Heart right ventricle (tissue), 16 donors: ENCODE results near the gene DDB1. TPM values are rescaled to one million over a fixed set of nuclear protein-coding genes. Genes with fewer than 3 reads are reported as not detected.

Experiments used
- ATAC-seq, 8 donors: fragments of 200-7000 bp; cut with Tn5 transposase; one replicate each; pipeline ENCODE4 v1.9.1; 2020; ENCODE audit warnings: mild to moderate bottlenecking in 8 of 8, moderate library complexity in 8 of 8, moderate number of reproducible peaks in 1 of 8
- DNase-seq, 2 donors: peaks; one replicate each; pipeline ENCODE4 v3.0.0-alpha.2; 2020
- H3K27ac ChIP-seq, 10 donors: fragments of 200-600 bp; sonication (generic) in 2 of 10; one replicate each; pipeline versions ENCODE4 v1.5.0 to v1.8.0; 2020 to 2022; ENCODE audit warnings: mild to moderate bottlenecking in 3 of 10
- H3K27me3 ChIP-seq, 7 donors: fragments of 200-600 bp; one replicate each; pipeline ENCODE4 v1.8.0; 2021 to 2022; ENCODE audit warnings: mild to moderate bottlenecking in 2 of 7
- H3K36me3 ChIP-seq, 9 donors: fragments of 200-600 bp; sonication (generic) in 1 of 9; one replicate each; pipeline versions ENCODE4 v1.5.0 to v1.8.0; 2020 to 2022; ENCODE audit warnings: mild to moderate bottlenecking in 2 of 9
- H3K4me1 ChIP-seq, 9 donors: fragments of 200-600 bp; sonication (generic) in 1 of 9; one replicate each; pipeline versions ENCODE4 v1.5.0 to v1.8.0; 2020 to 2022; ENCODE audit warnings: mild to moderate bottlenecking in 4 of 9
- H3K4me3 ChIP-seq, 10 donors: fragments of 200-600 bp; sonication (generic) in 2 of 10; one replicate each; pipeline versions ENCODE4 v1.5.0 to v1.8.0; 2020 to 2022; ENCODE audit warnings: mild to moderate bottlenecking in 7 of 10, moderate library complexity in 2 of 10
- H3K9me3 ChIP-seq, 11 donors: fragments of 200-600 bp in 10 of 11; sonication (generic) in 2 of 11; one replicate each; pipeline versions ENCODE4 v1.5.0 to v1.8.0; 2013 to 2022; ENCODE audit warnings: mild to moderate bottlenecking in 2 of 11, control low read depth in 1 of 11, moderate library complexity in 1 of 11
- WGBS, 2 donors: extraction: QIAGEN DNeasy Blood & Tissue Kit; methylation state at CpG; one replicate each; pipeline ENCODE4 v1.1.7; 2013; ENCODE audit warnings: inconsistent platforms in 1 of 2; 5-methylcytosine and 5-hydroxymethylcytosine counted together
- intact Hi-C, 10 donors: fragments of 100-400 bp; cut with DNase I; formaldehyde crosslinking; loops; one replicate each; pipeline versions ENCODE4 v1.11.1 to v1.14.2; 2022
- long read RNA-seq, 3 donors: library from polyadenylated mRNA; unstranded; transcript quantifications; one replicate each; pipeline ENCODE4 v2.0.0, GENCODE V29; 2020 to 2021
- polyA plus RNA-seq, 2 donors: library from polyadenylated mRNA; stranded (reverse); fragments of 200-250 nt; gene quantifications; one replicate each; pipeline ENCODE4 v1.2.3, GENCODE V29; 2013
- total RNA-seq, 10 donors: library from RNA; stranded (reverse); fragmentation: NEBNext Ultra II Directional in 3 of 10; extraction: Animal tissue kit (Norgen Biotek cat#: 25700) in 3 of 10; gene quantifications; one replicate each; pipeline versions ENCODE4 v1.2.1 to v1.2.4, GENCODE V29; 2021 to 2023
- TF ChIP-seq, protein P1 (sequence below), 9 donors: fragments of 200-600 bp; sonication (generic) in 2 of 9; IDR thresholded peaks; one replicate each; pipeline versions ENCODE4 v1.5.0 to v1.8.0; 2021 to 2022; ENCODE audit warnings: antibody characterized with exemption in 9 of 9, mild to moderate bottlenecking in 5 of 9, moderate library complexity in 1 of 9
- donor health status: Arrhythmogenic right ventricular cardiomyopathy.
- donor health status: ischemic (EF 13 %, LVEDD 7.1; RV severe dilation, severe dysfunction).
- donor health status: healthy with polysubstance abuse.
- donor health status: DM: no; HTN: yes; CAD: no.
- donor health status: DM: no; HTN: no; CAD: no.
- donor health status: ischemic (EF 25% LVEDD 6.9; RV normal size, moderate dysfunction).
- donor health status: ischemic (EF 25% LVEDD 5.7; RV mildly dilated, moderate dysfunction).
- donor health status: healthy.
- donor health status: DM: yes; HTN: yes; CAD: no.
- donor health status: Ischemic cardiomyopathy.
- donor health status: ischemic (EF 35%, LVEDD 5.7; RV mildly dilated, moderate dysfunction).
- donor health status: nonischemic (EF 11% LVEDD 7.7; RV severe dilation, severe dysfunction).
- donor health status: DM: yes; HTN: yes; CAD: no.
- donor health status: PGD.
- donor health status: ischemic (EF 29% LVEDD 5.4; RV normal size, mild dysfunction).
- donor health status: nonischemic (EF 23%, LVEDD 6.1; RV moderate dilation, normal function).

Gene DDB1
- total RNA-seq, result 100 to 1,000 TPM; 101 to 147 (median 129) TPM
- polyA plus RNA-seq, result 100 to 1,000 TPM in 1 of 2 donors, 10 to 100 TPM in 1; 59.0 to 147 TPM
- long read RNA-seq, donor 1, full-length matches to known transcripts, result 169 of 238 reads
- long read RNA-seq, donor 1, partial matches to known transcripts, result 55 of 238 reads
- long read RNA-seq, donor 1, other reads (novel, unspliced or antisense), result 14 of 238 reads
- long read RNA-seq, donor 2, full-length matches to known transcripts, result 192 of 266 reads
- long read RNA-seq, donor 2, partial matches to known transcripts, result 54 of 266 reads
- long read RNA-seq, donor 2, other reads (novel, unspliced or antisense), result 20 of 266 reads
- long read RNA-seq, donor 3, full-length matches to known transcripts, result 278 of 438 reads
- long read RNA-seq, donor 3, partial matches to known transcripts, result 139 of 438 reads
- long read RNA-seq, donor 3, other reads (novel, unspliced or antisense), result 21 of 438 reads

DNA sequence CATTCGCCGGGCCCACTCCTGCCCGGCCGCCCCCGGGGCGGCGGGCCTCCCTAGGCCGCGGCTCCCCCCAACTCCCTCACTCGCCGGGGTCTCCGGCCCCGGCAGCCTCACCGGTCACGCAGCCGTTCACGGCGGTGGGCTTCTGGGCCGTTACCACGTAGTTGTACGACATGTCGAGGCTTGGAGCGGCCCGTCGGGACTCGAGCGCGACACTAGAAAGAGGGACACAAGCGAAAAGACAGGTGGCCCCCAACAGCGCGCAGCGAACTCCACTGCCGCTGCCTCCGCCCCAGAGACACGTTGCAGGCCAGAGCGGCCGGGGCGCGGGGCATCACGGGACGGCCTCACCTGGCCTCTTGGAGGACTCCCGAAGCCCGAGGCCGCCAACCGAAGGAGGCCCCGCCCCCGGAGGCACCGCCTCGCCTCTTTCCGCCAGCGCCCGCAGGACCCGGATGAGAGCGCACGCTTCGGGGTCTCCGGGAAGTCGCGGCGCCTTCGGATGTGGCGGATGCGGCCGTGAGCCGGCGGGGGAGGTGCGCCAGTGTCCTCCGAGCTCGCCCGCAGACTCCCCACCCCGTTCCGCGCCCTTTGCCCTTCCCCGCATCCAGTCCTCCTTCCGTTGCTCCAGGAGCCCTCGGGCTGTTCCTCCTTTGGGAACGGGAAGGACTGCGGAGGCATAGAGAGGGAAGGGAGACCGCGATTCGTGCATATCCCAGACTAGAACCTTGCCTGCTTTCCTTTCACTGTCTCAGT is at the start of gene DDB1, which contains the start of gene TKFC:
TSS of gene DDB1 (minus strand) at position 309 of the 753 bp plus-strand sequence. CDS start at position 172, 137 bp downstream.
TSS of gene TKFC (plus strand) at position 432 of the 753 bp plus-strand sequence. CDS start 1,501 bp downstream, outside the sequence.
- H3K4me3 ChIP-seq, result peak within 1 kb of the TSS; percentile 79 to 99 (median 95)
- ATAC-seq (peak; percentile 95 to 98 (median 97)), DNase-seq (peak; percentile 95 to 97)
- intact Hi-C loops, result loop anchor here in 7 of 10 donors (1.0 to 10.0 kb wide), 7 partner anchors 28 to 102 kb away; partner anchors contain the start of genes CYB561A3 (in 1 of the 7), SDHAF2 (in 1 of the 7), TMEM138 (in 1 of the 7) and TMEM216 (in 1 of the 7)
- peaks cover 0 to 34% (median 10%) of the 10 kb centered on the region in 9 donors for H3K36me3 ChIP-seq
- H3K4me1 ChIP-seq, result peaks cover 11 to 61% (median 44%) of the 10 kb centered on the region in 9 donors
- TF ChIP-seq, protein P1, sequence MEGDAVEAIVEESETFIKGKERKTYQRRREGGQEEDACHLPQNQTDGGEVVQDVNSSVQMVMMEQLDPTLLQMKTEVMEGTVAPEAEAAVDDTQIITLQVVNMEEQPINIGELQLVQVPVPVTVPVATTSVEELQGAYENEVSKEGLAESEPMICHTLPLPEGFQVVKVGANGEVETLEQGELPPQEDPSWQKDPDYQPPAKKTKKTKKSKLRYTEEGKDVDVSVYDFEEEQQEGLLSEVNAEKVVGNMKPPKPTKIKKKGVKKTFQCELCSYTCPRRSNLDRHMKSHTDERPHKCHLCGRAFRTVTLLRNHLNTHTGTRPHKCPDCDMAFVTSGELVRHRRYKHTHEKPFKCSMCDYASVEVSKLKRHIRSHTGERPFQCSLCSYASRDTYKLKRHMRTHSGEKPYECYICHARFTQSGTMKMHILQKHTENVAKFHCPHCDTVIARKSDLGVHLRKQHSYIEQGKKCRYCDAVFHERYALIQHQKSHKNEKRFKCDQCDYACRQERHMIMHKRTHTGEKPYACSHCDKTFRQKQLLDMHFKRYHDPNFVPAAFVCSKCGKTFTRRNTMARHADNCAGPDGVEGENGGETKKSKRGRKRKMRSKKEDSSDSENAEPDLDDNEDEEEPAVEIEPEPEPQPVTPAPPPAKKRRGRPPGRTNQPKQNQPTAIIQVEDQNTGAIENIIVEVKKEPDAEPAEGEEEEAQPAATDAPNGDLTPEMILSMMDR (IDR thresholded peaks at IDR 0.05), result peak in 2 of 9 donors; percentile 4 to 7
- no peaks in the 10 kb centered on the region for H3K27me3 ChIP-seq
- peak within 1 kb of the TSS; percentile 81 to 96 (median 92) for H3K27ac ChIP-seq
- H3K9me3 ChIP-seq, result no peaks in the 10 kb centered on the region
- WGBS, 2 donors, result 0% methylated on average over 81 of the region's 81 CpGs

GRCh38 chr11:61380884-61381283 is 48.0 kb upstream of the DDB1 start:
- ATAC-seq (no peak), DNase-seq (no peak)
- H3K9me3 ChIP-seq, result no peaks in the 10 kb centered on the region
- H3K4me3 ChIP-seq, result no peak overlapping the region
- TF ChIP-seq, protein P1 (IDR thresholded peaks at IDR 0.05), result no peak
- WGBS, 2 donors, result 94 to 97% methylated on average over 9 of the region's 9 CpGs
- intact Hi-C loops, result loop anchor here in 2 of 10 donors (10.0 kb wide), 1 partner anchor 126 kb away; no protein-coding TSS in a partner anchor
- peaks cover 0 to 20% (median 3%) of the 10 kb centered on the region in 9 donors for H3K4me1 ChIP-seq
- no peak overlapping the region for H3K27ac ChIP-seq
- H3K27me3 ChIP-seq, result no peaks in the 10 kb centered on the region
- H3K36me3 ChIP-seq, result peaks cover 0 to 17% (median 0%) of the 10 kb centered on the region in 9 donors

DNA sequence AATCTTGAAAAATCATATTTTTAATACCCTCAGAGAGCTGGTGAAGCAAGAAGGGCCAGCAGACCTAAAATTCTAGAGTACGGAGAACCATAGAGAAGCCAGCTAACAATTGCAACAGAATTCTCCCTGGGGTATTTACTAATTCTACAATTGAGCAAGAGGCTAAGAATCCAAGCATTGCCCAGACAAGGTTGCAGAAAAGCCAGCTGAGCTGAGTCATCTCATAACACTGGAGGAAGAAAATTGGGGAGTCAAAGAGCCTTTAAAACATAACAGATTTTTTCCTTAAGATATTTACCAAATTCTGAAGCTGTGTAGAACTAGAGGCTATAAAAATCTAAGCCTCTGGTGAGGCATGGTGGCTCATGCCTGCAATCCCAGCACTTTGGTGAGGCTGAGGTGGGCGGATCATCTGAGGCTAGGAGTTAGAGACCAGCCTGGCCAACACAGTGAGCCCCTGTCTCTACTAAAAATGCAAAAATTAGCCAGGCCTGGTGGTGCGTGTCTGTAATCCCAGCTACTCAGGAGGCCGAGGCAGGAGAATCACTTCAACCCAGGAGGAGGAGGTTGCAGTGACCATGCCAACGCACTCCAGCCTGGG is 45.9 kb upstream of the DDB1 start:
- H3K4me3 ChIP-seq, result no peak overlapping the region
- peak overlapping the region in 6 of 10 donors; percentile 20 to 65 (median 56) for H3K27ac ChIP-seq
- intact Hi-C loops, result no loop called here
- peaks cover 0 to 30% (median 0%) of the 10 kb centered on the region in 9 donors for H3K36me3 ChIP-seq
- H3K9me3 ChIP-seq, result no peaks in the 10 kb centered on the region
- peak in 7 of 8 donors; percentile 53 to 94 (median 71) for ATAC-seq
- TF ChIP-seq, protein P1 (IDR thresholded peaks at IDR 0.05), result no peak
- peaks cover 0 to 14% (median 0%) of the 10 kb centered on the region in 9 donors for H3K4me1 ChIP-seq
- H3K27me3 ChIP-seq, result no peaks in the 10 kb centered on the region
- DNase-seq, result no peak
- WGBS, 2 donors, result 89 to 90% methylated on average over 5 of the region's 5 CpGs
